ENCODE data around the gene TRMT11. TPM values are rescaled to one million over a fixed set of nuclear protein-coding genes. Genes with fewer than 3 reads are reported as not detected.
"Not testable (repeated sequence)": the region's sequence is repeated elsewhere in the genome, so short reads cannot be mapped to it uniquely, and the experiment has no call there.

TRMT11 gene
- total RNA-seq, 3 donors from 2014 or later = 26.9 to 30.1 (median 29.2) TPM

DNA sequence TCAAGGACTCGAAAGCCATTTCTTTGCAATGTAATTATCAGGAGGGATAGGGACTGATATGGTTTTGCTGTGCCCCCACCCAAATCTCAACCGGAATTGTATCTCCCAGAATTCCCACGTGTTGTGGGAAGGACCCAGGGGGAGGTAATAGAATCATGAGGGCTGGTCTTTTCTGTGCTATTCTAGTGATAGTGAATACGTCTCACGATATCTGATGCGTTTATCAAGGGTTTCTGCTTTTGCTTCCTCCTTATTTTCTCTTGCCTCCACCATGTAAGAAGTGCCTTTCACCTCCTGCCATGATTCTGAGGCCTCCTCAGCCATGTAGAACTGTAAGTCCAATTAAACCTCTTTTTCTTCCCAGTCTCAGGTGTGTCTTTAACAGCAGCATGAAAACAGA lies 35.6 kb upstream of the TRMT11 start:
- not testable (repeated sequence) for DNase-seq

DNA sequence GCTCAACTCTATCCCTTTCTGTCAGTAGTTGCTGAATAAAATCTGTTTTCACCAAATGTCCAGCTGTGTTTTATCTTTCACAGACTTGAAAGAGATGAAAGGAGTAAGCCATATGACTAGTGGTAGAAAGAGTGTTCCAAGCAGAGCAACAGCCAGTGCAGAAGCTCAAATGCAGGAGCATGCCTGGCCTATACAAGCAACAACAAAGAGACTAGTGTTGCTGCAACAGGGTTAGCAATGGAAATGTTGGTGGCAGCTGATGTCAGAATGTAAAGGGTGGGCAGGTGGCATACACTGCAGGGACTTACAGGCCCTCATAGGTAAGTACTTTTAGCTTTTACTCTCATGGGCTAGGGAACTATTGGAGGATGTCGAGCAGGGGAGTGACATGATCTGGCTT lies 35.0 kb upstream of the TRMT11 start:
- no peaks in the 10 kb centered on the region for H3K9me3 Mint-ChIP-seq
- no peak for DNase-seq
- no peak overlapping the region for H3K4me3 Mint-ChIP-seq
- no peak for ATAC-seq
- peaks cover 6% of the 10 kb centered on the region for H3K27me3 Mint-ChIP-seq (ENCODE audit: low read depth)
- H3K4me1 Mint-ChIP-seq (ENCODE audit: low read depth) = peaks cover 5% of the 10 kb centered on the region
- no peaks in the 10 kb centered on the region for H3K36me3 Mint-ChIP-seq (ENCODE audit: insufficient read depth)

More for the DNA sequence above, 35.6 kb upstream of the TRMT11 start:
- not testable (repeated sequence) for H3K27me3 Mint-ChIP-seq (ENCODE audit: low read depth); H3K4me3 Mint-ChIP-seq; H3K4me1 Mint-ChIP-seq (ENCODE audit: low read depth); H3K9me3 Mint-ChIP-seq; ATAC-seq; H3K36me3 Mint-ChIP-seq (ENCODE audit: insufficient read depth)

DNA sequence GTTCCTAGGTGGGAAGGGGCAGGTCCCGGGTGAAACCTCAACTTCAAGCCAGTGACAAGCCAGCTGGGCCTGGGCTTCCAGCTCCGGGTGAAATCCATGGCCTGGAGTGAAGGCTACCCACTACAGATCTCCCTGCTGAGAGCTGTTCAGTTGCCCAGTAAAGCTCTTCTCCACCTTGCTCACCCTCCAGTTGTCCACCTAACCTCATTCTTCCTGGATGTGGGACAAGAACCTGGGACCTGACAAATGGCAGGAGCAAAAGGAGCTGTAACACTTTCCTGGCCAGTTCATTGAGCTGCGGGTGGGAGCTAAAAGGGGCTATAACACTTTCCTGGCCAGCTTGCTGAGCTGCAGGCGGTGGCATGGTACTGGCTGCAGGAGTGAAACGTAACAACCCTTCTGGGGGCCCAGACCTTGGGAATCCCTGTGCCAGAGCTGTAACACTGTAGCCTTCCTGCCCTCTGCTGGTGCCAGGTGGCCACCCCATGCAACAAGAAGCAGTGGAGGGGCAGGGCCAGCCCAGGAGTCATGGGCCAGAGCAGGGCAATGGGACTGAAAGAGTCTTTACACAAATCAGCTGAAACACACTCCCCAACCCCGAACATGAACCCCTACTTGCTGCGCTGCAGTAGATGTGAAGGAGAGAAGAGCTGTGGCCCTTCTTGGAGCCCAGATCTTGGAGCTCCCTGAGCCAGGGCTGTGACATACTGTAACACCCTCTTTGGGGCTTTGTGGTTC lies 33.4 kb upstream of the TRMT11 start:
- Mint-ChIP-seq H3K36me3 (ENCODE audit: insufficient read depth) (no peaks in the 10 kb centered on the region), H3K4me3 (no peak overlapping the region), H3K9me3 (no peaks in the 10 kb centered on the region), H3K27me3 (ENCODE audit: low read depth) (peaks cover 6% of the 10 kb centered on the region), H3K4me1 (ENCODE audit: low read depth) (peaks cover 5% of the 10 kb centered on the region)
- ATAC-seq (no peak), DNase-seq (no peak)

DNA sequence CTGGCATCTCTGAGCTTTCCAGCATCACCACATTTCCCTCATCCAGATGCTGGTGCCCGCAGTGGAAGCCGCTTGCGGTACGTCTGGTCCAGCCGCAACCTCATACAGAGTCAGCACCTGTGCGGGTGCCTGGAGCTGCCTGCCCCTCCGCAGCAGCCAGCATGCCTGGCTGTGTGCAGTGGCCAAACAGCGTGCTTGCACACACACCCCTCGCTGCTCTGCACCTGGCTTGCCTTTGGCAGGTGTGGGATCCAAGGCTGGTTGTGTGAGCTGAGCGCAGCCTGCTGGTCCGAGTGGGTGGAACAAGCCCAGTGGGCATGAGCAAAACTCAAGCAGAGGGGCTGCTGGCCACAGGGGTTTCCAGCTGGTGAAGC lies 32.9 kb upstream of the TRMT11 start:
- no peak overlapping the region for H3K4me3 Mint-ChIP-seq
- DNase-seq = no peak
- peaks cover 6% of the 10 kb centered on the region for H3K27me3 Mint-ChIP-seq (ENCODE audit: low read depth)
- H3K4me1 Mint-ChIP-seq (ENCODE audit: low read depth) = peaks cover 5% of the 10 kb centered on the region
- H3K9me3 Mint-ChIP-seq = no peaks in the 10 kb centered on the region
- no peaks in the 10 kb centered on the region for H3K36me3 Mint-ChIP-seq (ENCODE audit: insufficient read depth)
- no peak for ATAC-seq

DNA sequence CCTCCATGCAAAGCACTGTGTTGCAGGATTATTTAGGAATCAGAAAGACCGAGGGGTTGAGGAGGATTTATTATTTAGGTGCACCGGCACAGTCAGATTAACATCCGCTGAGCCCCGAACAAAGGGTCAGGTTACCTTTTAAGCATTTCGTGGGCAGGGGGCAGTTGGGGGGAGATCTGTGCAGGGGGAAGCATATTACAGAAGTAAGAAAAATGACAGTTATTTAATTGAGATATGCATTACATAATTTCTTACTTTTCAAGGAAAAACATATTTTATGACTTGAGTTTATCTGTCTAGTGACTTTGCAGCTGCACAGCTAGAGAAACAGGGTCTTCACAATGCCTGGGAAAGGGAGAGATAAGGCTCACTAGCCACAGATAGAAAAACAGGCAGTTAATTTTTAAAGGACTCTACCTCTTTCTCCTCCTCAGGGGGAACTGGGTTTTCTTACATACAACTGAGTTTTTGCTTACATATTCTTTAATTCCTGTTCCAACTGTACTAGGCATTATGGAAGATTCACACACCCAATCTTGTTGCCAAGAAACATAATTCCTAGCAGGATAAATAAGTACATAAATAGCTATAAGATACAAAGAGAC lies 31.5 kb upstream of the TRMT11 start:
- Mint-ChIP-seq H3K4me1 (ENCODE audit: low read depth) (peaks cover 5% of the 10 kb centered on the region), H3K36me3 (ENCODE audit: insufficient read depth) (no peaks in the 10 kb centered on the region), H3K27me3 (ENCODE audit: low read depth) (peaks cover 4% of the 10 kb centered on the region), H3K4me3 (no peak overlapping the region), H3K9me3 (no peaks in the 10 kb centered on the region)
- no peak for DNase-seq
- ATAC-seq = no peak

DNA sequence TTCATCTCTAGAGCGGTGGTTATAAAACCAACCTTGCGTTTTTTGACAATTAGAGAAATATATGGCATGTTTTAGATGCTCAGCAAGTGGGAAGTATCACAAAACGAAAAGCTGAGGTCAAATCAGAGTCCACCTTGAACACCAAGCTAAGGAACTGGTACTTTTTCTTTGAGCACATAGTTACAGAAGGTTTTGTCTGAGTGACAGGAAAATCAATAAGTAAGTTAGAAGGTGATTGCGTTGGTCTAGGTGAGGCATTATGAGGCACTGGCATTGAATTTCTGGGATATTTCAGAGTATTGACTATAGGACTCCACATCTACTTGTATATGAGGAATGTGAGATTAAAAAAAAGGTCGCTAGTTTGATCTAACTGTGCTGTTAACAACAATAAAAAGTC lies 30.4 kb upstream of the TRMT11 start:
- Mint-ChIP-seq H3K36me3 (ENCODE audit: insufficient read depth) (no peaks in the 10 kb centered on the region), H3K9me3 (no peaks in the 10 kb centered on the region), H3K27me3 (ENCODE audit: low read depth) (no peaks in the 10 kb centered on the region), H3K4me1 (ENCODE audit: low read depth) (peaks cover 5% of the 10 kb centered on the region), H3K4me3 (no peak overlapping the region)
- DNase-seq (no peak), ATAC-seq (no peak)

DNA sequence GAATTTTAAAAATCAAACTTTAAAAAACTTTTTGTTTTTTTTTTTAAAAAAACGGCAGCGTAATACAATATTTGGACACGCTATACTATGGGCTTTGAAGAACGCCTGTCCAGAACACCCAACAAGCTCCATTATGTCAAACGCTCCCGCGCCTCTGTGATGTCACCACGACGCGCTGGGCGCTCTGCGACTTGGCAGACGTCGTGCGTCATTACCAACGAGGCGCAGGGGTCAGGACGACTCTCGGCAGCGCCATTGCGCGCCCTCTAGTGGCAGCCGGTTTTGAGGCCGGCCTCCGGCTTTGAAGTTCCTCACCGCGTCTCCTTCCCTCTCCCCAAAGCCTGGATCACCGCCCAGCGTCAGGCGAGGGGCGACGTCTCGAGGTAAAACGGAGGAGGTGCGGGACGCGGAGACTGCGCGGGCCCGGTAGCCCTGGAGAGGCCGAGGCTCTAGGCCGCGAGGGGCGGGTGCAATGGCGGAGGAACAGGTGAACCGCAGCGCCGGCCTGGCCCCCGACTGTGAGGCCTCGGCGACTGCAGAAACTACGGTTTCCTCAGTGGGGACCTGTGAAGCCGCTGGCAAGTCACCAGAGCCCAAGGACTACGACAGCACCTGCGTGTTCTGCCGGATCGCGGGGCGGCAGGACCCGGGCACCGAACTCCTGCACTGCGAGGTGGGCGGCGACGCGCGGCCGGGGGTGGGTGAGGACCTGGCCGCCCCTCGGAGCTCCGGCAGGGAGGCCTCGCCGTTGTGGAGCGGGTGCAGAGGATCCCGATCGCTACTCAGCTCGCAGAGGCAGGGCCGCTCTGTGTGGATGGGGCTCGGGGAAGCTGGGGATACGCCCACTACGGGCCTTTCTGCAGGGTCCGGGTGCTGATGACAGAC lies 29.6 kb upstream of the TRMT11 start, which contains the start of gene HINT3:
HINT3 (plus strand) TSS at position 265 of the 885 bp plus-strand sequence; CDS start at position 473, 208 bp downstream.
- no peak within 1 kb of the TSS for H3K4me3 Mint-ChIP-seq
- no peaks in the 10 kb centered on the region for H3K36me3 Mint-ChIP-seq (ENCODE audit: insufficient read depth)
- ATAC-seq = peak; percentile 89 to 90
- no peaks in the 10 kb centered on the region for H3K9me3 Mint-ChIP-seq
- peak; percentile 99 for DNase-seq
- H3K4me1 Mint-ChIP-seq (ENCODE audit: low read depth) = peaks cover 7% of the 10 kb centered on the region
- H3K27me3 Mint-ChIP-seq (ENCODE audit: low read depth) = no peaks in the 10 kb centered on the region

DNA sequence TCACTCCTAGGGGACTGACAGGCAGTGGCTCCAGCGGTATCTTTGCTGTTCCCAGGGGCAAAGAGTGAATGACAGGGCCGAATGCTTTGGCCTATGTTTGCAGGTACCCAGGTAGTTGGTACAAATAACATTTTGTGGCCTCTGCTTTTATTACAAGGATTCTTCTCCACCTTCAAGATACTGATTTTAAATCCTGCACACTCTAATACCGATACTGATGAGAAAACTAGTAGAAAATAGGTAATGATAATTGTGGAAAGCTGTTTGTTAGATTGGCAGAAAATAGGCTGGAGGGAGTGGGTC lies 29.0 kb upstream of the TRMT11 start:
- no peaks in the 10 kb centered on the region for H3K36me3 Mint-ChIP-seq (ENCODE audit: insufficient read depth)
- no peak overlapping the region for H3K4me3 Mint-ChIP-seq
- ATAC-seq (no peak), DNase-seq (no peak)
- peaks cover 9% of the 10 kb centered on the region for H3K4me1 Mint-ChIP-seq (ENCODE audit: low read depth)
- no peaks in the 10 kb centered on the region for H3K9me3 Mint-ChIP-seq
- H3K27me3 Mint-ChIP-seq (ENCODE audit: low read depth) = no peaks in the 10 kb centered on the region

DNA sequence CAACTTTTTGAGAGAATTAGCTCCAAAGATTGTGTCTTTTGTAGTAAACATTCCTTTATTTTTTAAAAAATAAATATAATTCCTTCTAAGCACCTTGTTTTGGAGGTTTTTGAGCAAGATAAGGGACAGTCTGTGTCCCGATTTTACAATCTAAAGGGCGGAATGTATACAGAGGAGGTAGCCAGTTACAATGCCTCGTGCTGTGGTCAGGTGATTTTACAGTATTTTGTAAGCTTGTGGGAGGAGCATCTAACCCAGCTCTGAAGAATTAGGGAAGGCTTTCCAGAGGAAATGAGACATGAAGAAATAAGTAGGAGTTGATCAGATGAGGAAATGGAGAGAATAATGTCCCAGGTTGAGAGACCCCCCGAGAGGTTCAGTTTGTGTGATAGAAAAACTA lies 28.5 kb upstream of the TRMT11 start:
- no peaks in the 10 kb centered on the region for H3K9me3 Mint-ChIP-seq
- H3K36me3 Mint-ChIP-seq (ENCODE audit: insufficient read depth) = no peaks in the 10 kb centered on the region
- no peaks in the 10 kb centered on the region for H3K27me3 Mint-ChIP-seq (ENCODE audit: low read depth)
- H3K4me3 Mint-ChIP-seq = no peak overlapping the region
- peaks cover 13% of the 10 kb centered on the region for H3K4me1 Mint-ChIP-seq (ENCODE audit: low read depth)
- no peak for ATAC-seq
- DNase-seq = no peak

DNA sequence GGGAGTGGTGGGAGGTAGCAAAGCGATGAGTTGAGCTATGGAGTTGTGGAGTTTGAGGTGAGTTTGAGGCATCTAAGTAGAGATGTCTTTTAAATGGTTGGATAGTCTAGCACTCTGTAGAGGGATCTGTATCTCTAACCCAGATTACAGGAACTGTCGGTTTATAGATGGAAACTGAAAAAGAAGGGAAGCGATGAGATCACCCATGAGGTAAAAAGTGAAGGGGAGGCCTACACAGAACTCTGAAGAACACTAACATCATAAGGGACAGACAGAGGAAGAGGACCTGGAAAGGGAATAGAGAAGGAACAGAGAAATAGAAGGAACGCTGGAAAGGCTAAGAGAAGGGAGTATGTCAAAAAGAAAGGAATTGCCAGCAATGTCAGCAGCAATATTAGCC lies 27.3 kb upstream of the TRMT11 start:
- H3K36me3 Mint-ChIP-seq (ENCODE audit: insufficient read depth) = no peaks in the 10 kb centered on the region
- H3K27me3 Mint-ChIP-seq (ENCODE audit: low read depth) = no peaks in the 10 kb centered on the region
- H3K9me3 Mint-ChIP-seq = no peaks in the 10 kb centered on the region
- DNase-seq (no peak), ATAC-seq (no peak)
- peaks cover 22% of the 10 kb centered on the region for H3K4me1 Mint-ChIP-seq (ENCODE audit: low read depth)
- H3K4me3 Mint-ChIP-seq = no peak overlapping the region

DNA sequence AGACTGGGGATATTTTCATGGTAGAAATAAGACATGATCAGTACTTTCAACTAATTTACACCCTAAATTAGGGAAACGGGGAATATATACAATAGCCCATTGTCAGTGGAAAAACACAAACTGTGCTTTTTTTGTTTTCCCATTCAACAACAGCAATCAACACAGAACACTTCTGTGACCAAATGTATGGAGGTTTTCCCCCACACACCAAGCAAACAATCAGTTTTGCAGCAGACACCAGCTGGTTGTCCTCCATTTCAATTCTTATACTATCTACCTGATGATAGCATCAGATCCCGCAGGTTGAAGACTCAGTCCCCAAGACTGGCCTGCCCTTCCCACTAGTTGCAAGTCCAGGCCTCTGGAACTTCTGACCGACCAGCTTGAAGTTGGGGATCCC lies 25.2 kb upstream of the TRMT11 start:
- DNase-seq (no peak), ATAC-seq (no peak)
- Mint-ChIP-seq H3K4me3 (no peak overlapping the region), H3K27me3 (ENCODE audit: low read depth) (no peaks in the 10 kb centered on the region), H3K9me3 (no peaks in the 10 kb centered on the region), H3K4me1 (ENCODE audit: low read depth) (peaks cover 22% of the 10 kb centered on the region), H3K36me3 (ENCODE audit: insufficient read depth) (peaks cover under 1% of the 10 kb centered on the region)

DNA sequence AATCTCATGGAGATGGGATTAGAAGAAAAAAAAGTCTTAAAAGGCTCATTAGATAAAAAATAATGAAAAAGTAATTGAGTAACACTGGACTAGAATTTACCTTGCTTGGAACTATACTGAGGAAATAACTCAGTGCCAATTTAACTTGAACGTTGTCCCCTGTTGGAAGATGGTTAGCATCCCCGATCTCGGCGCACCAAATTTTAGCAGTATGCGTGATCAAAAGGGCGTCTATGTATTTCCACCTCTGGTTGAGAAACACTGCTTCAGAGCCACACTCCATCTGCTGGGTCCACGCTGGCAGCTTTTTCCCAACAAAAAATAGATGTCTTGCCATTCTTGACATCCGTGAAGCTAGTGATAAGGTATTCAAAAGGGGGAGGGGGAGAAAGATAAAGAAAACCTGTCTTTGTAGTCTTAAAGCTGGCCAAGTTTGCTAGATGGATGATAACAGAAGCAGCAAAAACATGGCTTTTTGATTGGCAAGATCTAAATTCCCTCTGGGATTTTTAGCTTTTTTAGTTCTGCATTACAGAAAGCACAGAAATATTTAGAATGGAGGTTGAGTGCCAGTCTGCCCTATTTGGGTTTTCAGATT lies 23.3 kb upstream of the TRMT11 start:
- Mint-ChIP-seq H3K4me1 (ENCODE audit: low read depth) (peaks cover 21% of the 10 kb centered on the region), H3K27me3 (ENCODE audit: low read depth) (no peaks in the 10 kb centered on the region), H3K36me3 (ENCODE audit: insufficient read depth) (peaks cover 8% of the 10 kb centered on the region), H3K4me3 (no peak overlapping the region), H3K9me3 (no peaks in the 10 kb centered on the region)
- DNase-seq = no peak
- no peak for ATAC-seq

DNA sequence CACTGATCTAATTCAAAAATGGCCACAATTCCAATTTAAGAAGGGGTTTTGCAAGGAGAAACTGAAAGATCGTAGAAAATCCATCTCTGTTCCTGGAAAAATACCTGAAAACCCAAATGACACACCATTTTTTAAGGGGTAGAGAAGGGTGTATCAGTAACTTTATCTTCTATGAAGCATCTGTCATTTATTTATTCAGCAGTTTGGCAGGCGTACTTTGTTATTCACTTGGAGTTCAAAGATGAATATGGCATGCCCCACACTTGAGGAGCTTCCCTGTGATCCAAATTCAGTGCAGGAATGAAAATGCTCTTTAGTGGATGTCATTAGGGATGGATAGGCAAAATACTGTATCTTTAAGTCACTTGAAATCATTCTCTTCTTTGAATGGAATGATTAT lies 22.5 kb upstream of the TRMT11 start:
- Mint-ChIP-seq H3K9me3 (no peaks in the 10 kb centered on the region), H3K36me3 (ENCODE audit: insufficient read depth) (peaks cover 15% of the 10 kb centered on the region), H3K4me1 (ENCODE audit: low read depth) (peaks cover 27% of the 10 kb centered on the region), H3K27me3 (ENCODE audit: low read depth) (no peaks in the 10 kb centered on the region), H3K4me3 (no peak overlapping the region)
- ATAC-seq (no peak), DNase-seq (no peak)

DNA sequence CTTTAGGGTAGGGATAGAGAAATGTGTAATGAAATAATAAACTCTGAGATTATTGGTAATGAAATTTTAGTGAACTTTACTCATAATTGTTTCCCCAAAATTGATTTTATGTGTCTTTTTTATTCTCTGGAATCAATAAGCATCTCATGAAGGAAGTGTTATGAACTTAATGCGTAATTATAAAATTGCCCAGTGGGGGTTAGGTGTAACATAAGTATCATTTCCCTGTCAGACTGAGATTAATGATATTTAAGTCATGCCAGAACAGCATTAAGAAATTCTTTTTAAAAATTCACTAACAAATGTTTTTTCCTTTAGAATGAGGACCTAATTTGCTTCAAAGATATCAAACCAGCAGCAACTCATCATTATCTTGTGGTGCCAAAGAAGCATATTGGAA lies 19.8 kb upstream of the TRMT11 start:
- peaks cover 22% of the 10 kb centered on the region for H3K36me3 Mint-ChIP-seq (ENCODE audit: insufficient read depth)
- DNase-seq = no peak
- no peaks in the 10 kb centered on the region for H3K27me3 Mint-ChIP-seq (ENCODE audit: low read depth)
- peaks cover 38% of the 10 kb centered on the region for H3K4me1 Mint-ChIP-seq (ENCODE audit: low read depth)
- H3K9me3 Mint-ChIP-seq = no peaks in the 10 kb centered on the region
- no peak for ATAC-seq
- no peak overlapping the region for H3K4me3 Mint-ChIP-seq
